Activated CD8-positive, alpha-beta memory T cell treated with anti-CD3 and anti-CD28 coated beads, Interleukin-2, amount 50 U/mL, for 48 hours (primary cell): ENCODE measurements around the gene KLHL8.
"Not testable (repeated sequence)": the region's sequence is repeated elsewhere in the genome, so short reads cannot be mapped to it uniquely, and the experiment has no call there.

Source experiments
- DNase-seq: peaks from one replicate; pipeline ENCODE4 v3.0.0-alpha.2; 2020

Gene KLHL8

GRCh38 chr4:87171944-87172343 is 48.5 kb downstream of the KLHL8 start:
- DNase-seq = no peak

DNA sequence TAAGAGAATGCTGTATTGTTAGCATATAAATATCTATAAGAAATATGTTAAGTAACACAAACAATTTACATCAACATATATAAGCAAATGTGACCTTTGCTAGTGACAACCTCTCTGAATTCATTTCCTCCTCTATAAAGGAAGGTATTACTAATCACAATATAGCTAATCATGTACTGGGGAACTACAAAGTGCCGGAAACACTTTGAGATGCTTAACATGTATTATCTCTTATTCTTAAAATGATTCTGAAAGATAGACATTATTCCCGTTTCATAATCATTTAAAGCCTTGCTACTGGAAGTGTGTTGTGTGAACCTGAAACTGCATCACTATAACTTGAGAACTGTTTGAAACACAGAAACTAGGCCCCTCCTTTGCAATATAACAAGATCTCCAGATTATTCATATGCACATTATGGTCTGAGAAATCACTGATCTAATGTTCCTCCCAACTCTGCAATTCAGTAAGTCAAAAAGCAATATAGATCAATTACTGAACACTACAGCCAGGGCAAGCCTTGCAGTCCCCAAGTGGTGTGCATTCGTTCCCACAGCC is 54.0 kb downstream of the KLHL8 start:
- DNase-seq = no peak

- no peak for DNase-seq
Observed at GRCh38 chr4:87165892-87166291, 54.5 kb downstream of the KLHL8 start.

GRCh38 chr4:87153078-87153870 is 67.1 kb downstream of the KLHL8 start:
- DNase-seq = no peak

GRCh38 chr4:87152310-87153041 is 67.9 kb downstream of the KLHL8 start:
- DNase-seq = no peak

DNA sequence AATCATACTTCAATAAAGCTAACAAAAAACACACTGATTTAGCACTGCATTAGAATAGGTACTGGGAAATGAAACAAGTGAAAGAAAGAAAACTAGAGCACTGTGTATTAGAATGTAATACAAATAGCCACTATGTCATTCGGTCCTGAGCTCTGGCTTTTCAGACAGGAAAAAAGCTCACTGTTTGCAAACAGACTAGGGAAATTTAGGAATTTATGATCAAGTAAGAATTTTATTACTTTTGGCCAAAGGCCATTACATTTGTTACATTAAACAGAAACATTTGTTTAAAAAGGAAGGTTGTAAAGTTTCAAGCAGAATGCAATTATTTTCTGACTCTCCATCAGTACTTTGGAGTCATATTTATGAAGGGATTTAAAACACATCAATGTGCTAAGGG is 68.7 kb downstream of the KLHL8 start:
- no peak for DNase-seq

GRCh38 chr4:87150498-87151261 is 69.7 kb downstream of the KLHL8 start:
- no peak for DNase-seq

DNA sequence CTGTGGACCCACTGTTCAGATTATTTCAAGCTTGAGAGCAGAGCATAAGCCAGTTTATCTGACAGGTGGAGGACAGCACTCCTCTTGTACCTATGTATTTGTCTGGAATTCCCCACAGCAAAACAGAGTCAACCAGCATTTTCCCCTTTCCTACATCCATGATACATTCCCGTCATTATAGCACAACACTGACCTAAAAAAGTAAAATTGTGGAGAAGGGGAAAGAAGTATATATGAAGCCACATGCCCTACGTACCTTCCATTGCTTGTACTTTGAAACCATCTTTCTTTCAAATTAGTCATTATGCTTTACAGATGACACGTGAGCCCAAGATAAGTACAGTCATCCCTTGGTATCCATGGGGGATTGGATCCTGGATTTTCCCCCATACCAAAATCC is 73.3 kb downstream of the KLHL8 start:
- DNase-seq = no peak

DNA sequence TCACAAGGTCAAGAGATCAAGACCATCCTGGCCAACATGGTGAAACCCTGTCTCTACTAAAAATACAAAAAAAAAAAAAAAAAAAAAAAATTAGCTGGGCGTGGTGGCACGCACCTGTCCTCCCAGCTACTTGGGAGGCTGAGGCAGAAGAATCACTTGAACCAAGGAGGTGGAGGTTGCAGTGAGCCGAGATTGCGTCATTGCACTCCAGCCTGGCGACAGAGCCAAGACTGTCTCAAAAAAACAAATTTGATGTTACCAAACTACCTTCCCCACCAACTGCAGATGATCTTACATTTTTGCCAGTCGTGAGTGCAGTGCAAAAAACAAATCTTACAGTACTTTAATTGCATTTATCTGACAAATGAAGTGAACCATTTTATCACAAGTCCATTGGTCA is 74.5 kb downstream of the KLHL8 start:
- DNase-seq = not testable (repeated sequence)

GRCh38 chr4:87144356-87144755 is 76.1 kb downstream of the KLHL8 start:
- DNase-seq = no peak

DNA sequence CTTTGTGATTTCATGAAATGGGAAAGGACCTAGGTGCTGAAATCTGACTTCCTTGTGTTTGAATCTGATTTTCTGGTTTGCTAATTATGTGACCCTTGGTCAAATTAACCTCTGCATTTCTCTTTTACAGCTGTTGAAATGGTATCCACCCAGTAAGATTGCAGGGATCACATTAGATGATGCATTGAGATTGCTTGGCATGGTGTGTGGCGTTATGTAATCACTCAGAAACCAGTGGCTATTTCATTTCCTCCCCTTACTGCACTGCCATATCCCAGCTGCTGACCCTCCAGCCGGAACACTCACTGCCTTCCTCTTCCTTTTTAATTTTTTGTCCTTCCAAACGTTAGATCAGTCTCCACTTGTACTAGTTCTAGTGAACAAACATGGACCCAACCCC is 79.0 kb downstream of the KLHL8 start:
- no peak for DNase-seq

- no peak for DNase-seq
Observed at GRCh38 chr4:87134122-87134521, 86.3 kb downstream of the KLHL8 start.

- DNase-seq = no peak
Observed at GRCh38 chr4:87133183-87133582, 87.2 kb downstream of the KLHL8 start.

DNA sequence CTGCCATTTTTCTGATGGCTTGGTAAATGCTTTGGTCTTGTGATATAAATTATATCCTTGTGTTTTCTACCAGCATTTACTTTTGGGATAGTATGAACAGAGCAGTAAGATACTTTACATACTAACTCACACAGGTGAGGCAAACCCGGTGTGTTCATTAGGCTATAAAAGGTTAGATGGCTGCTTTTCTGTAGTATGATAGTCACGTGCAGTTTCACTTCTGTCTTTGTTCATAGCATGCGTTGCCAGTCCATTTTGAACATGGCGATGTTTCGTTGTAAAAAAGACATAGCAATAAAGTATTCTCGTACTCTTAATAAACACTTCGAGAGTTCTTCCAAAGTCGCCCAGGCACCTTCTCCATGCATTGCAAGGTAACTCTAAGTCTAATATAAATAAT is 88.4 kb downstream of the KLHL8 start:
- no peak for DNase-seq

DNA sequence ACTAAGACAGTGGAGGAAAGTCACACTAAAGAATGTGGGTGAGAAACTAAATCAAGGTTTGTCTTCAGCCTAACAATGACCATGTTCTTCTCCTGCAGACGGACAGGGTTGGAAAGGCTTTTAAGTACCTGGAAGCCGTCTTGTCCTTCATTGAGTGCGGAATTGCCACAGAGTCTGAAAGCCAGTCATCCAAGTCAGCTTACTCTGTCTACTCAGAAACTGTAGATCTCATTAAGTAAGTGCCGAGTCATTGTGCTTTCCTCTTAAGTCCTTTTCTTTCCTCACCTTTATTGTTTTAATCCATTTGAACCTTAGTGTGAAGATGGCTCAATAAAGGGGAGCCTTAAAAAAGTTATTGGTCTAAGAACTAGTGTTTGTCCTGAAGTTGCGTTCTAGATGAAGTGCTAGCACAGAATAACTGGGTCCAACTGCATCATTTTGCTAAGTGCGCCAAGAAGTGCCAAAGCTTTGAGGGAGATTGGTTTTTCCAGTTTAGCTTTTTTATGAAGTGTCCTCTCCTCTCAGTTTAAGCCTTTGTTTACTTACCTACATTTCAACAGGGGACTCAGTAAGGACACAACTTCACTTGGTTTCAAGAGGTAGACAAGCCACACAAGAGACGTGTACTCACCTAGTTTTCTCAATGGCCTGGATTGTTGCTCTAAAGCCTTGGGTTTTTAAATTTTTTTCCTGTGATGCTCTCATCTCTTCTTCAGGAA is 89.3 kb downstream of the KLHL8 start:
- DNase-seq = no peak

GRCh38 chr4:87129681-87130080 is 90.7 kb downstream of the KLHL8 start:
- DNase-seq = no peak

DNA sequence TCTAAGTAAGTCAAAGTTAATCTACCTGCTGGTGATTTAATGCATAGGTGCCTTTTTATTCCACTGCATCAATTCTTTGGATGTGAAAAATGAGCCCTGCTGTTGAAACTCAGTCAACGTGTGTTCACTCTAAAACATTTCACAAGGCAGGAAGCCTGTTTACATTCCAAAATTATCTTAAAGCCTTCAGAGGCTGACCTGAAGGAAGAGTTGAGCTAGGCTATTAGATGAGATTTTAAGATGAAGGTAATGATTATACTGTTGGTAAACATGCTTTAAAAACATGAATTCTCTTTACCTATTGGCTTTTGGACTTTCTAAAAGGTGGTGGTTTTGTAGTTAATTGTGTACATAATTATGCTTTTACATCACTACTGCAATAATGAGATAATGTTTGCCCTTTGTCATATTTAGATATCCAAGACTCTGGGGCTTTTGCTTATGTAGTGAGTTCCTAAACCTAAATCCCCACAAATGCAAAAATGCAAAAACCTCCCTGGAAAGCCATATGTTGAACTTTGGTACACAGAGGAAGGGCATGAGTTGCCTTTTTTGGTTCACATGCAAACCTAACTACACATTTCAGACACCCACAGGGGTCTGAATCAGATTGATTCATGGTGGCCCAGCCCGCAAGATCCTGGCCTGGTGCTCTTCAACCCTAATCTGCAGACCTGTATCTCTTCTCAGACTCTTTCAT is 92.3 kb downstream of the KLHL8 start:
- no peak for DNase-seq

DNA sequence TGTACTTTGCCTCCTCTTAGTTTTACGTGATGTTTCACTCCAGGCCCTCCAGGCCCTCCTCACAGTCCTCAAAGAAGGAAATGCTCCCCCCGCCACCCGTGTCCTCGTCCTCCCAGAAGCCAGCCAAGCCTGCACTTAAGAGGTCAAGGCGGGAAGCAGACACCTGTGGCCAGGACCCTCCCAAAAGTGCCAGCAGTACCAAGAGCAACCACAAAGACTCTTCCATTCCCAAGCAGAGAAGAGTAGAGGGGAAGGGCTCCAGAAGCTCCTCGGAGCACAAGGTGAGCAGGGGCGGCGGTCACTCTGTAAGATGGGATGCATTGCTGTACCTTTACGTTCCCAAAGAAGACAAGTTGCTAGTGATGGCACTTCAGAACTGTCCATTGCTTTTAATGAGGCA is 94.4 kb downstream of the KLHL8 start:
- no peak for DNase-seq

- no peak for DNase-seq
Observed at GRCh38 chr4:87122252-87122651, 98.2 kb downstream of the KLHL8 start.

DNA sequence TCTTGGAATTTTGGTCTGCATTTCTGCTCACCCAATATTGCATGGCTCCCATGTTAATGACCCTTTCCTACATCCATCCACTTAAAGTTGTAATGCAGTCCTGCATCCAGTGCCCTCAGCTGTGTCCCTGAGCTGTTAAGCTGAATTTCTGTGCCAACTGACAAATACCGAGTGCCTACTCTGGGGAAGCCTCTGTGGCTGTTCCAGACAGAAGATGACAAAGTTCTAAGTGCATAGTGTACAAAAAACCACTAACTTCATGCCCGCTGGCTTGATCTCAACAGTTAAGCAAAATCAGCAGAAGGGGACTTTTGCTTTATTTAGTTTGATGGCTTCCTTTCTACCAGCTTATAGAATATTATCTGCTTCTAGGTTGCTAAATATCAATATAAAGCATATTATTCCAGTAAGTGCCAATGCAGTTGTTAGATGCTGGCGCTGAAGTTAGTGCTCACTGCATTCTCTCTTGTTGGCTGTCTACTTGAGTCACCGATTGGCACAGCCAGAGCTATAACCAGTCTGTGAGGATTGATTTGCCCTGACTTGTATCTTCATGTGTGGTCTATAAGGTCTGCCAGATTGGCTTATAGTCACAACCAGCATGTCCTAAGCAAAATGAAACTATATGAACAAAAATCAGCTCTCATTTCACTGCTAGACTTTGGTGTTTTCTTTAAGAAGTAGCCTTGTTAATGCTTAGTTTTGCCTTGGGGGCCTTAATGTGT is 98.9 kb downstream of the KLHL8 start:
- no peak for DNase-seq

- no peak for DNase-seq
Observed at GRCh38 chr4:87120411-87121162, 99.8 kb downstream of the KLHL8 start.
